ENCODE results near the gene SLC22A13. TPM values are rescaled to one million over a fixed set of nuclear protein-coding genes. Genes with fewer than 3 reads are reported as not detected.
A peak's percentile ranks its signal among the peaks of the same experiment; 100 is the strongest.

Gene SLC22A13
- total and polyA plus RNA-seq, 9 of the 15 experiments (the other 6 are each of a cell fraction or from before 2014, with no cell fraction given) = 0.09 to 0.49 (median 0.17) TPM; not detected in 3

GRCh38 chr3:38219609-38220197 is 45.9 kb upstream of the SLC22A13 start:
- BruUV-seq (replicated peaks) = no TSS peak
- POLR2A ChIA-PET = interaction anchor here (1.0 to 1.3 kb wide), 3 partner anchors 9 to 17 kb away, joined by 3 to 7 read pairs (median 3); no protein-coding TSS in a partner anchor

More at GRCh38 chr3:38219609-38220197, 45.9 kb upstream of the SLC22A13 start:
- ATAC-seq = no peak
- Histone ChIP-seq H3K4me1 (replicated peaks in 1 of 2; ENCODE audit: control insufficient read depth in 2 of 2, insufficient read depth in 2 of 2, low read length in 2 of 2) (peaks cover 4 to 8% of the 10 kb centered on the region in 2 experiments; a peak in 4 of 5 replicates), H3K9me3 (replicated peaks; ENCODE audit: control insufficient read depth, insufficient read depth, low read depth, low read length) (no peaks in the 10 kb centered on the region), H3K9ac (ENCODE audit: insufficient read depth in 1 of 2, low read depth in 2 of 2, low read length in 2 of 2) (no peak overlapping the region), H3K4me2 (ENCODE audit: insufficient read depth, low read length) (no peak overlapping the region), H2AFZ (ENCODE audit: low read depth, low read length) (no peak overlapping the region), H3K27me3 (ENCODE audit: control insufficient read depth in 2 of 2, insufficient read depth in 2 of 2, low read length in 2 of 2) (no peaks in the 10 kb centered on the region), H4K20me1 (replicated peaks; ENCODE audit: control insufficient read depth, insufficient read depth, low read length) (peaks cover 8% of the 10 kb centered on the region), H3K9me1 (ENCODE audit: control insufficient read depth, insufficient read depth, low read length) (peaks cover 2% of the 10 kb centered on the region), H3K4me3 (no peak overlapping the region), H3K79me2 (ENCODE audit: control insufficient read depth, insufficient read depth, low read length) (peaks cover 16% of the 10 kb centered on the region), H3K36me3 (ENCODE audit: control insufficient read depth, insufficient read depth, low read length) (peaks cover 46% of the 10 kb centered on the region), H3K27ac (ENCODE audit: extremely low read depth, low read depth, low read length) (no peak overlapping the region)
- in situ Hi-C loops (cut with MboI) = no loop called here
- FAIRE-seq = no peak
- intact Hi-C loops (cut with micrococcal nuclease) = loop anchor here (10.0 kb wide), 1 partner anchor 85 kb away; the partner anchor contains the start of genes ACAA1 and MYD88
- 89% methylated on average over 3 of the region's 3 CpGs for WGBS (ENCODE audit: insufficient coverage, low coverage, missing lambda C conversion rate)
- TF ChIP-seq ARID3A (IDR thresholded peaks at IDR 0.05; ENCODE audit: borderline replicate concordance, low read depth, low read length) (no peak), ZNF121 (CRISPR knock-in tag; conservative IDR thresholded peaks at IDR 0.05) (peak; percentile 25; the same call in 1 of the 2 replicates)
- CTCF ChIA-PET (ENCODE audit: low intra/inter-chr PET ratio) = no interaction called here
- no peak for DNase-seq (ENCODE audit: extremely low read depth in 1 of 4, low spot score in 3 of 4)

All from K562 (cell line).